Measurements from ENCODE around the gene MSANTD2.
A peak's percentile ranks its signal among the peaks of the same experiment; 100 is the strongest.

The MSANTD2 gene

DNA sequence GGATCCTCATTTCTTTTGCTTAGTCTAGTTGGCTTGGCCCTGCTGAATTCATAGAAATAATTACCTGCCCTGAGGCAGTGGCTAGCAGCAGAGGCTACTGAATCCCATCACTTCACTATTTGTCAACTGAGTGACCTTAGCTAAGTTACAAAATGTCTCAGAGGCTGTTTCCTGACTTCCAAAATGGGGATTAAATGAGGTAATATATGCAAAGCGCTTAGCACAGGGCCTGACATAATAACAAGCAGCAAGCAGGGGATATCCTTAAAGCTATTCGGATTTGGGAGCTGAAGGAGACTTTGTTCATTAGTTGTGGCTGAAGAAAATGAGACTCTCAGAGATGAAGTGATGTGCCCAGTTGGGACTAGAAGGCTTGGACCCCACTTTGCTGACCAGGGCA, 57.7 kb downstream of the MSANTD2 start:
- TF ChIP-seq EGR1 (IDR thresholded peaks at IDR 0.05) (no peak), RAD21 (IDR thresholded peaks at IDR 0.05; ENCODE audit: low read depth) (no peak), TCF12 (IDR thresholded peaks at IDR 0.05; ENCODE audit: low read depth) (no peak), CREB1 (IDR thresholded peaks at IDR 0.05; ENCODE audit: low read depth) (no peak), ZBTB7A (IDR thresholded peaks at IDR 0.05; ENCODE audit: low read depth) (no peak), YY1 (IDR thresholded peaks at IDR 0.05; ENCODE audit: low read depth) (no peak), EP300 (IDR thresholded peaks at IDR 0.05; ENCODE audit: borderline replicate concordance) (no peak), FOXM1 (IDR thresholded peaks at IDR 0.05; ENCODE audit: borderline replicate concordance, low read depth) (no peak), TEAD4 (IDR thresholded peaks at IDR 0.05) (no peak), CEBPB (IDR thresholded peaks at IDR 0.05) (no peak), NFIC (IDR thresholded peaks at IDR 0.05) (no peak), TAF1 (IDR thresholded peaks at IDR 0.05; ENCODE audit: low read depth) (no peak)
- TF ChIP-seq, protein P1, sequence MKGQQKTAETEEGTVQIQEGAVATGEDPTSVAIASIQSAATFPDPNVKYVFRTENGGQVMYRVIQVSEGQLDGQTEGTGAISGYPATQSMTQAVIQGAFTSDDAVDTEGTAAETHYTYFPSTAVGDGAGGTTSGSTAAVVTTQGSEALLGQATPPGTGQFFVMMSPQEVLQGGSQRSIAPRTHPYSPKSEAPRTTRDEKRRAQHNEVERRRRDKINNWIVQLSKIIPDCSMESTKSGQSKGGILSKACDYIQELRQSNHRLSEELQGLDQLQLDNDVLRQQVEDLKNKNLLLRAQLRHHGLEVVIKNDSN (IDR thresholded peaks at IDR 0.05) = no peak
- TF ChIP-seq, protein P2, sequence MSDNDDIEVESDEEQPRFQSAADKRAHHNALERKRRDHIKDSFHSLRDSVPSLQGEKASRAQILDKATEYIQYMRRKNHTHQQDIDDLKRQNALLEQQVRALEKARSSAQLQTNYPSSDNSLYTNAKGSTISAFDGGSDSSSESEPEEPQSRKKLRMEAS (IDR thresholded peaks at IDR 0.05) = no peak
- TF ChIP-seq, protein P3, sequence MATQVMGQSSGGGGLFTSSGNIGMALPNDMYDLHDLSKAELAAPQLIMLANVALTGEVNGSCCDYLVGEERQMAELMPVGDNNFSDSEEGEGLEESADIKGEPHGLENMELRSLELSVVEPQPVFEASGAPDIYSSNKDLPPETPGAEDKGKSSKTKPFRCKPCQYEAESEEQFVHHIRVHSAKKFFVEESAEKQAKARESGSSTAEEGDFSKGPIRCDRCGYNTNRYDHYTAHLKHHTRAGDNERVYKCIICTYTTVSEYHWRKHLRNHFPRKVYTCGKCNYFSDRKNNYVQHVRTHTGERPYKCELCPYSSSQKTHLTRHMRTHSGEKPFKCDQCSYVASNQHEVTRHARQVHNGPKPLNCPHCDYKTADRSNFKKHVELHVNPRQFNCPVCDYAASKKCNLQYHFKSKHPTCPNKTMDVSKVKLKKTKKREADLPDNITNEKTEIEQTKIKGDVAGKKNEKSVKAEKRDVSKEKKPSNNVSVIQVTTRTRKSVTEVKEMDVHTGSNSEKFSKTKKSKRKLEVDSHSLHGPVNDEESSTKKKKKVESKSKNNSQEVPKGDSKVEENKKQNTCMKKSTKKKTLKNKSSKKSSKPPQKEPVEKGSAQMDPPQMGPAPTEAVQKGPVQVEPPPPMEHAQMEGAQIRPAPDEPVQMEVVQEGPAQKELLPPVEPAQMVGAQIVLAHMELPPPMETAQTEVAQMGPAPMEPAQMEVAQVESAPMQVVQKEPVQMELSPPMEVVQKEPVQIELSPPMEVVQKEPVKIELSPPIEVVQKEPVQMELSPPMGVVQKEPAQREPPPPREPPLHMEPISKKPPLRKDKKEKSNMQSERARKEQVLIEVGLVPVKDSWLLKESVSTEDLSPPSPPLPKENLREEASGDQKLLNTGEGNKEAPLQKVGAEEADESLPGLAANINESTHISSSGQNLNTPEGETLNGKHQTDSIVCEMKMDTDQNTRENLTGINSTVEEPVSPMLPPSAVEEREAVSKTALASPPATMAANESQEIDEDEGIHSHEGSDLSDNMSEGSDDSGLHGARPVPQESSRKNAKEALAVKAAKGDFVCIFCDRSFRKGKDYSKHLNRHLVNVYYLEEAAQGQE (IDR thresholded peaks at IDR 0.05; ENCODE audit: low read depth) = no peak

DNA sequence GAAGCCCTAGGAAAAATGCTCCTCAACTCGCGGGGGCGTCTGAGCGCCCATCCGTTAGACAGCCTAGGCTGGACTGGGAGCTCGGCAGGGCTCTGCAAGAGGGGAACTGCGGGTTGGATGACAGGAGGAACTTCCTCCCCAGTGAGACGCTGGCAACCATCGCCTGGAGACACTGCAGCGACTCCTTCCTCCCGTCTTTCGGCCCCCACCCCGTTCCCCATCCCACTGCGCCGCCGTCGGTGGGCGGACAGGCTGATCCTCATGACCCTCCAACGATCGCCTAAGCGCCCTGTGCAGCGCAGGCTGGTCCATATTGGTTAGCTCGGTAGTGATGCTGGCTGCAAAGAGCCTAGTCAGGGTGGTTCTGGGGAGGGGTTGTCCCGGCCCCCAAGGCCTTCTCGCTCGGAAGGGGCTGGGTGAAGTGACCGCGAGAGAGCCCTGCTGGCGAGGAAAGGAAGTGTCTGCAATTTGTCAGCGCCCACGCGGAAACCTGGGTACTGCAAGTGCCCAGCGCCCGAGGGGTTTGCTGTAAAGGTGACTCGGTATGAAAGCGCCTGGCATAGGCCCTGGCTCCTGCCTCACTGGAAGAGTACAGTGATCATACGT, 59.8 kb downstream of the MSANTD2 start:
- TF ChIP-seq, protein P1 (IDR thresholded peaks at IDR 0.05) = no peak
- TF ChIP-seq EP300 (IDR thresholded peaks at IDR 0.05; ENCODE audit: borderline replicate concordance) = no peak
- TF ChIP-seq ZBTB7A (IDR thresholded peaks at IDR 0.05; ENCODE audit: low read depth) = no peak
- no peak for TF ChIP-seq TCF12 (IDR thresholded peaks at IDR 0.05; ENCODE audit: low read depth)
- TF ChIP-seq, protein P3 (IDR thresholded peaks at IDR 0.05; ENCODE audit: low read depth) = no peak
- TF ChIP-seq YY1 (IDR thresholded peaks at IDR 0.05; ENCODE audit: low read depth) = no peak
- no peak for TF ChIP-seq NFIC (IDR thresholded peaks at IDR 0.05)
- no peak for TF ChIP-seq CEBPB (IDR thresholded peaks at IDR 0.05)
- TF ChIP-seq, protein P2 (IDR thresholded peaks at IDR 0.05) = no peak
- no peak for TF ChIP-seq TEAD4 (IDR thresholded peaks at IDR 0.05)
- no peak for TF ChIP-seq CREB1 (IDR thresholded peaks at IDR 0.05; ENCODE audit: low read depth)
- no peak for TF ChIP-seq EGR1 (IDR thresholded peaks at IDR 0.05)
- TF ChIP-seq TAF1 (IDR thresholded peaks at IDR 0.05; ENCODE audit: low read depth) = no peak
- TF ChIP-seq FOXM1 (IDR thresholded peaks at IDR 0.05; ENCODE audit: borderline replicate concordance, low read depth) = no peak
- no peak for TF ChIP-seq RAD21 (IDR thresholded peaks at IDR 0.05; ENCODE audit: low read depth)

DNA sequence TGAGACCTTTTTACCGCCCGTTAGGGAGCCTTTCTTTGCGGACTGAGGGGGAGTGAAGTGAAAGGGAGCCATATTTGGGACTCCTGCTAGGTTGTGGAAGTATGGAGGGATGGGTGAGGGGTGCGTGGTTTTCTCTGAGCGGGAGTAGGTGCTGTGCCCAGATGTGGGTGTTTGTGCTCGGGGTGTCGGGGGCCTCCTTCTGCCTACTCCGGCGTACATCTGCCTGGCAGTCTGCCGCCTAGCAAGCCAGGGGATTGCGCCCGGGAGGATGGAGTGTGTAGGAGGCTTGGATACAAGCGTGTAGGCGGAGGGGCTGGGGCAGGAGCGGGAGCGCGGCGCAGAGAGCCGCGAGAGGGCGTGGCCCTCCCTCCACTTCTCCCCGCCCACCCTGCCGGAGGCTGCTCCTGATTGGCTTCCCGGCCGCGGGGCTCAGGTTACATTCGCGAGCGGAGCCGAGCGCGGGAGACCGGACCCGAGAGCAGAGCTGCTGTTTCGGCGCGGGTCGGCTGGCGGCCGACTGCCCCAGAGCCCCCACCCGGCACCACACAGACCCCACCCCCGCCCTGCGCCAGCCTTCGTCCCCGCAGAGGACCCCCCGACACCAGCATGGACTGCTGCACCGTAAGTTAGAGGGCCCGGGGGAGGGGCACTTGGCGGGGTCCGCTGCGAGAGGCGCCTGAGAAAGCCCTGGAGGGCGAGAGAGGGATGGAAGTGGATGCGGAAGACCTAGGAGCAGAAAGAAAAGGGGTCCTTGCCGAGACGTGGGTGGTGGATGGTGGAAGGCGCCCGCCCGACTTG, 60.5 kb downstream of the MSANTD2 start, which contains the start of gene NRGN:
Gene NRGN (plus strand): TSS at position 464 of the 798 bp plus-strand sequence. CDS start 143 bp downstream, at position 607.
- peak; percentile 41; the same call in 1 of the 2 replicates for TF ChIP-seq TAF1 (IDR thresholded peaks at IDR 0.05; ENCODE audit: low read depth)
- no peak for TF ChIP-seq RAD21 (IDR thresholded peaks at IDR 0.05; ENCODE audit: low read depth)
- 0 out of 2 replicates have a peak, but pooled peaks have one; percentile 32 for TF ChIP-seq ZBTB7A (IDR thresholded peaks at IDR 0.05; ENCODE audit: low read depth)
- TF ChIP-seq EGR1 (IDR thresholded peaks at IDR 0.05) = peak; percentile 88
- 0 out of 2 replicates have a peak, but pooled peaks have one; percentile 32 for TF ChIP-seq YY1 (IDR thresholded peaks at IDR 0.05; ENCODE audit: low read depth)

DNA sequence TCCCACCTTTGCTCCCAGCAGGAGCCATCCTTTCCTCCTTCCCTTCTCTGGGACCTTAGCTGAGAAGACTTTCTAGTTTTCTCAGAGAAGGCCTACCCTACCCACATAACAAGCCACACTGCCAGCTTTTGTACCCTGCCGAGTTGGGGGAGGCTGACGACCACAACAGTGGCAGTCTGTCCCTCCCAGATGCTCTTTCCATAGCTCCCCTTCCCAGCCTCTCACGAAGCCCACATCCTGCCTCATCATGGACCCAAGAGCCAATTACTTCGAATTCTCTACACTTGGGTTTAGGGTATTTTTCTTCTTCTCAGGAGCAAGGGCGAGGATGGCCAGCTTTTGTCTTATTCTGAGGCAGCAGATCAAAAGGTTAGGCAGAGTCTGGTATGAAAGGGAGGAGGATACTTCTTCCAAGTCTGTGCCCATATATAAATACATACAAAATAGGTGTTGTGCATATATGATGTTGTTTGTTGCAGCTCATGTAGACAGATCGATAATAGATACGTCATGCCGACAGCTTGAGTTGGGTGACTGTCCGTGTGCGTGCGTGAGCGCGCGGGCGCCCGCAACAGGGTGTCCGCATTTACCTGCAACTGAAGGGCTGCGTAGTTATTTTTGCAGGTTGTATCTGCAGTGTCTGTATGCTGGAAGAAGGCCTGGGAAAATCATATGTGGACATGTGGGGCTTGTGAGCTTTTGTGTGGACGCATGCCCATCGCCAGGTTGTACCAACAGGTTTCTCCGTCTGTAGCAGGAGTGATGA, 61.3 kb downstream of the MSANTD2 start:
- TF ChIP-seq TEAD4 (IDR thresholded peaks at IDR 0.05) = no peak
- TF ChIP-seq FOXM1 (IDR thresholded peaks at IDR 0.05; ENCODE audit: borderline replicate concordance, low read depth) = no peak
- no peak for TF ChIP-seq NFIC (IDR thresholded peaks at IDR 0.05)
- TF ChIP-seq, protein P1 (IDR thresholded peaks at IDR 0.05) = no peak
